ENCODE measurements around the gene SAP30BP. TPM values are rescaled to one million over a fixed set of nuclear protein-coding genes. Genes with fewer than 3 reads are reported as not detected.

The SAP30BP gene
- total RNA-seq, 3 donors from 2014 or later (not counting 1 experiment from before 2014, with no cell fraction given) = 234 to 246 (median 240) TPM

GRCh38 chr17:75685499-75685898 lies 18.4 kb downstream of the SAP30BP start:
- no peak for ATAC-seq
- peaks cover 24% of the 10 kb centered on the region for H3K36me3 ChIP-seq (ENCODE audit: control insufficient read depth, insufficient read depth, low read length)
- no peak overlapping the region for H3K27ac ChIP-seq (ENCODE audit: low read length)
- peaks cover 44 to 48% of the 10 kb centered on the region in 2 donors for H3K4me1 Mint-ChIP-seq
- intact Hi-C loops (cut with micrococcal nuclease) = no loop called here
- H3K9me3 Mint-ChIP-seq = no peaks in the 10 kb centered on the region
- TF ChIP-seq CTCF (IDR thresholded peaks at IDR 0.05) = no peak
- no peak for DNase-seq
- no peaks in the 10 kb centered on the region for H3K27me3 ChIP-seq (ENCODE audit: control insufficient read depth, insufficient read depth, low read length)
- H3K9me3 ChIP-seq (ENCODE audit: control insufficient read depth, insufficient read depth, low read length) = no peaks in the 10 kb centered on the region
- H3K4me3 Mint-ChIP-seq = no peak overlapping the region
- H3K27me3 Mint-ChIP-seq (ENCODE audit: low read depth in 2 of 2) = no peaks in the 10 kb centered on the region
- no peak overlapping the region for H3K4me3 ChIP-seq (ENCODE audit: low read length)
- WGBS (ENCODE audit: insufficient coverage) = 92% methylated on average over 3 of the region's 3 CpGs
- no peaks in the 10 kb centered on the region for H3K36me3 Mint-ChIP-seq
- H3K27ac Mint-ChIP-seq = peak overlapping the region in 1 of 2 donors; percentile 38
- peaks cover 33% of the 10 kb centered on the region for H3K4me1 ChIP-seq (ENCODE audit: control insufficient read depth, insufficient read depth, low read length)

- peak; percentile 66 to 80 (median 74) for ATAC-seq
Measured at GRCh38 chr17:75688209-75688825, 21.2 kb downstream of the SAP30BP start.

GRCh38 chr17:75689441-75689873 lies 22.3 kb downstream of the SAP30BP start:
- no peaks in the 10 kb centered on the region for H3K9me3 Mint-ChIP-seq
- peaks cover 45% of the 10 kb centered on the region for H3K4me1 ChIP-seq (ENCODE audit: control insufficient read depth, insufficient read depth, low read length)
- H3K36me3 ChIP-seq (ENCODE audit: control insufficient read depth, insufficient read depth, low read length) = peaks cover 42% of the 10 kb centered on the region
- H3K4me3 ChIP-seq (ENCODE audit: low read length) = no peak overlapping the region
- peaks cover 56 to 60% of the 10 kb centered on the region in 2 donors for H3K4me1 Mint-ChIP-seq
- ATAC-seq (peak; percentile 67 to 78 (median 75)), DNase-seq (peak in 1 of 2 donors; percentile 80)
- no peaks in the 10 kb centered on the region for H3K27me3 Mint-ChIP-seq (ENCODE audit: low read depth in 2 of 2)
- H3K4me3 Mint-ChIP-seq = peak overlapping the region; percentile 75
- H3K27ac ChIP-seq (ENCODE audit: low read length) = peak overlapping the region; percentile 49
- no peaks in the 10 kb centered on the region for H3K9me3 ChIP-seq (ENCODE audit: control insufficient read depth, insufficient read depth, low read length)
- H3K36me3 Mint-ChIP-seq = no peaks in the 10 kb centered on the region
- intact Hi-C loops (cut with micrococcal nuclease) = no loop called here
- H3K27ac Mint-ChIP-seq = peak overlapping the region; percentile 90 to 91
- WGBS (ENCODE audit: insufficient coverage) = 24% methylated on average over 6 of the region's 6 CpGs
- H3K27me3 ChIP-seq (ENCODE audit: control insufficient read depth, insufficient read depth, low read length) = no peaks in the 10 kb centered on the region
- TF ChIP-seq CTCF (IDR thresholded peaks at IDR 0.05) = no peak

More at GRCh38 chr17:75688209-75688825, 21.2 kb downstream of the SAP30BP start:
- Histone ChIP-seq H3K36me3 (ENCODE audit: control insufficient read depth, insufficient read depth, low read length) (peaks cover 31% of the 10 kb centered on the region), H3K27ac (ENCODE audit: low read length) (peak overlapping the region; percentile 49), H3K4me3 (ENCODE audit: low read length) (no peak overlapping the region), H3K4me1 (ENCODE audit: control insufficient read depth, insufficient read depth, low read length) (peaks cover 45% of the 10 kb centered on the region), H3K9me3 (ENCODE audit: control insufficient read depth, insufficient read depth, low read length) (no peaks in the 10 kb centered on the region), H3K27me3 (ENCODE audit: control insufficient read depth, insufficient read depth, low read length) (no peaks in the 10 kb centered on the region)
- H3K36me3 Mint-ChIP-seq = no peaks in the 10 kb centered on the region
- no peaks in the 10 kb centered on the region for H3K9me3 Mint-ChIP-seq
- H3K27me3 Mint-ChIP-seq (ENCODE audit: low read depth in 2 of 2) = no peaks in the 10 kb centered on the region
- H3K4me1 Mint-ChIP-seq = peaks cover 60 to 67% of the 10 kb centered on the region in 2 donors
- peak in 1 of 2 donors; percentile 29 for DNase-seq
- intact Hi-C loops (cut with micrococcal nuclease) = no loop called here
- H3K27ac Mint-ChIP-seq = peak overlapping the region; percentile 90 to 91
- H3K4me3 Mint-ChIP-seq = peak overlapping the region; percentile 26
- TF ChIP-seq CTCF (IDR thresholded peaks at IDR 0.05) = no peak
- 45% methylated on average over 11 of the region's 11 CpGs for WGBS (ENCODE audit: insufficient coverage)
